ENCODE data around the gene AKT1. TPM values are rescaled to one million over a fixed set of nuclear protein-coding genes. Genes with fewer than 3 reads are reported as not detected.
A peak's percentile ranks its signal among the peaks of the same experiment; 100 is the strongest.

AKT1 gene
- total RNA-seq, 1 donor from 2014 or later: 142 TPM

DNA sequence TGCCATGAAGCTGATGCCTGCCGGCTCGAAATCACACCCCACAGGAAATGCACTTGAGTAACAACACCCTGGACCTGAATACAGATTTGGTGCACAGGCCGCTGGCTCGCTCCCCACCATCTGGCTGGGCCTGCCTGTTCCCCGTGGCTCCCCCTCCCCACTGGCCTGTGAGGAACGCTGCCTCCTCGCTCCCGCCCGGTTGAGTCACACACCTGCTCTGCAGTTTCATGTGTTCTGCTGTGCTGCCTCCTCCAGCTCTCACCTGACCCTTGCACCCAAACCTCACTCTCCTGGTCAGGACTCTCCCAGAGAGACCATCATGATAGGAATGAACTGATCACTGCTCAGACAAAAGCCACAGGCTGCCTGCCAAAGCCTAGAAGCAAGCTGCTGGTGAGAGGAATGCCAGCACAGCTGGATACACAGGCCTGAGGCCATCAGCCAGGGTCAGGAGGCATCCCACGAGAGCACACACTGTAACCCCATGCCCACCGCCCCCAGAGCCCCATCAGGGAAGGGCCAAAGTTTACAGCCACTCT is 46.4 kb downstream of the AKT1 start:
- ATAC-seq: no peak
- intact Hi-C loops (cut with micrococcal nuclease): no loop called here
- peak; percentile 55 for DNase-seq

DNA sequence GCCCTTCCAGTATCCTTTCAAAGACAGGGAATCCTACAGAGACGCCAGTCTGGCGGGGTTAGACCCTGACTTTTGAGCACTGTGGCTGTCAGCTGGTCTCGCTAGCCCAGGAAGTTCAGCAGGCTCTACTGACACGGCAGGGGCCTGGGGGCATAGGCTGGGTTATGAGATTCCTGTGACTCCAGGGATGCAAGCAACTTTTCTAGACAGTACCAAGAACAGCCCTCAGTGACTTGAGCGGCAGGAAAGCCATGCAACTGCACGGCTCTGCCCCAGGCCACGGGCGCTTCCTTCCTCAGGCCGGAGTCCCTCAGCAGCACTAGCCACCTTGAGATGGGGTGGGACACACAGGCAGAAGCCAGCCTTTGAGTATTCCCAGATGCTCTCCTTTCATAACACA is 47.7 kb downstream of the AKT1 start:
- peak; percentile 10 for DNase-seq
- no peak for ATAC-seq
- intact Hi-C loops (cut with micrococcal nuclease): no loop called here

DNA sequence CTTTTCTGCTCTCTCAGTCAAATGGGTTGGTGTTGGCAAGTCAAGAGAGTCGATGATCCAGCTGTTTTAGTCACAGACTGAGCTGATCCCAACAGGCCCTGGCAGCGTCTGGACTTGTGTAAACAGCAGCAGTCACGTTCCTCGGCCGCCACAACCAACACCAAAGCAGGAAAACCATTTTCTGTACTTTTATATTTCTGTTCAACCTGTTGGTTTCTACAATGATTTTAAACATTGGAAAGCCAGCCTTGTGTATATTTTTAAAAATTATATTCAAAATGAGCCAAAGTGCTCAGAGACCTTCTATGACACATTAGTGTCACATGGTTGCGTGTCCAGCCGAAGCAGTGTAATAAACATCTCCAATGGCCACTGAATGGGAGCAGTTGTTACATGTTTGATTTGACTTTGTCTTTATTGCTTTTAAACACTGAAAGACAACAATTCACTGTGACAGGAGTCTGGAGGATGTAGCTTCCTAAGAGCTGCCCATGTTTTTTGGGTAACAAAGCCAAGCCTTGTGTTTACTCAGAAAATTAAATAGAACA is 48.5 kb downstream of the AKT1 start:
- peak; percentile 43 for ATAC-seq
- intact Hi-C loops (cut with micrococcal nuclease): no loop called here
- peak; percentile 55 for DNase-seq

DNA sequence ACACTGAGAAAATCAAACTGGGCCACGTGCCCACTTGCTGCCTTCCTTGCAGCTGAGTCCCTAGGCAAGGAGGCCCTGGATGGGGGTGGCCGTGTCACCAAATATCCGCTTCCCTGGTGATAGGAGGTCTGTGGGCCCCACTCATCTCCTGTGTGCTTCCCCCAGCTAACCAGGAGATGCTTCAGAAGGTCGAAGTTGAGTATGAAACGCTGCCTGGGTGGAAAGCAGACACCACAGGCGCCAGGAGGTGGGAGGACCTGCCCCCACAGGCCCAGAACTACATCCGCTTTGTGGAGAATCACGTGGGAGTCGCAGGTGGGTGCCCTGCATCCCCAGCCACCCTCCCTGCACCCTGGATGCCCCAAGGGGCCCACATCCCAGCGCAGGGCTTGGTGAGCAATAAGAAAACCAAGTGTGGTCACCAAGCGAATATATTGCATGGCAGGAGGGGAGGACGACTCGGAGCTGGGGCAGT is 49.4 kb downstream of the AKT1 start:
- ATAC-seq: no peak
- intact Hi-C loops (cut with micrococcal nuclease): no loop called here
- DNase-seq: peak; percentile 26

DNA sequence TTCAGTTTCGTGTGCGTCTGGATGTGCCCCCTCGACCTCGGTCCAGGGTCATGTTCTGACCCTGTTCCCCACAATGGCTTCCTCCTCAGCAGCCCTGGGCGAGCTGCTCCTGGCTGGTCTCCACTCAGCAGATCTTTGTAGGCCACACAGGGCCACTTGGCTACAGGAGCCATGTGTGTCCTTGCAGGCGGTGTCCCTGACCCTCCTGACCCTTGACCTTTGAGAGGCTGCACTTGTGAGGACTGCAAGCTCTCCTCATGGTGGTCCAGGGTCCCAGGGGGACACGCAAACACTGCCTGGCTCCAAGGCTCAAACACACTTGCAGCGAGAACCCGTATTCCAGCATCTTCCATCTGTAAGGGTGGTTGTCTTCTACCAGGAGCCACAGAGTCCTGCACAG is 50.1 kb downstream of the AKT1 start:
- intact Hi-C loops (cut with micrococcal nuclease): no loop called here
- ATAC-seq: no peak
- peak; percentile 22 for DNase-seq

DNA sequence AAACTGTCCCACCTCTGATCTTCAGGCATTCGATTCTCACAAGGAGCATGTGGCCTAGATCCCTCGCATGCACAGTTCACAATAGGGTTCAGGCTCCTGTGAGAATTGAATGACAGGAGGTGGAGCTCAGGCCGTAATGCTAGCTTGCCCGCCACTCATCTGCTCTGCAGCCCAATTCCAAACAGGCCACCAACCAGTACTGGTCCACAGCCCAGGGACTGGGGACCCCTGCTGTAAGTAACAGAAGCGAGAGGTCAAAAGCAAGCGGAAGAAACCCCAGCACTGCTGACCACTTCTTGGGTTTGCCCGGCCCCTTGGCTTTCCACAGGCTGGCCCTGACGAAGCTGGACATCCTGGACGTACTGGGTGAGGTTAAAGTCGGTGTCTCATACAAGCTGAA is 51.1 kb downstream of the AKT1 start:
- DNase-seq (peak; percentile 18), ATAC-seq (no peak)
- intact Hi-C loops (cut with micrococcal nuclease): no loop called here

DNA sequence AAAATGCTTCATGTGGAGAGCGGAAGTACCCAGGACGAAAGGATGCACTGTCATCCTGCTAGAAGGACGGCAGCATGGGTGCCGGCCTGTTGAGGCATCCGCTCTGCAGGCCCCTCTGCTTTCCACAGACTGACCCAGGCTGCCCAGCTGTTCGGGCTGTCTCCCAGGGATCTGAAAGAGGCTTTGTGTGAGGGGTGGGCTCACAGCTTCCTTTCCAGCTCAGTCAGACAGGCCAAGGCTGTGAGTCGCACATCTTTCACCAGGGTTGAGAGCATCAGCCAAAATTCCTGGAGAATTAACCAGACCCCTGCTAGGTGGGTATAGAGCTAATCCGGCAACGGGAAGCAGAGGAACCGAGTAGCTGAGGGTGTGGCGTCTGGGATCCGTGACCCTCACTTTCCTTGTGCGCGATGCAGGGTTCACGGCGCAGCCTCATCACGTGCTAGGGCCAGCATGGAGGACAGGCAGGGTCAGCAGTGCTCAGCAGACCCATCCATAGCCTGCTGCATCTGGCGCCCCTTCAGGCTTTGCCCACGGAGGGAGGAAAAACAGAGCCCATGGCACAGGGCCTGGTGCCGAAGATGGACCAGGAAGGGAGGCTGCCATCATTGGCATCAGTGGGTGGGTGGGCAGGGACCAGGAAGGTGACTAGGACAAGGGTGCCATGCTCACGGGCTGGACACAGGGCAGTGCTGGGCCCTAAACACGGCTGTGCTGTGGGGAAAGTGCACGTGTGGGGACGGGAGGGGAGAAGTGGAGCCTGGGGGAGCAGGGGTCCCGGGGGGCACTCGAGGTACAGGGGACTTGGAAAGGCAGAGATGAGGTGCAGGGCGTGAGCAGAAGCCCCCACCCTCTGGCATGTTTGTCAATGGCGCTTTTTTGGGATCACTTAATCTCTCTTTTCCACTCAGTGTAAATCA is 51.8 kb downstream of the AKT1 start:
- DNase-seq (peak; percentile 16), ATAC-seq (no peak)
- intact Hi-C loops (cut with micrococcal nuclease): no loop called here

DNA sequence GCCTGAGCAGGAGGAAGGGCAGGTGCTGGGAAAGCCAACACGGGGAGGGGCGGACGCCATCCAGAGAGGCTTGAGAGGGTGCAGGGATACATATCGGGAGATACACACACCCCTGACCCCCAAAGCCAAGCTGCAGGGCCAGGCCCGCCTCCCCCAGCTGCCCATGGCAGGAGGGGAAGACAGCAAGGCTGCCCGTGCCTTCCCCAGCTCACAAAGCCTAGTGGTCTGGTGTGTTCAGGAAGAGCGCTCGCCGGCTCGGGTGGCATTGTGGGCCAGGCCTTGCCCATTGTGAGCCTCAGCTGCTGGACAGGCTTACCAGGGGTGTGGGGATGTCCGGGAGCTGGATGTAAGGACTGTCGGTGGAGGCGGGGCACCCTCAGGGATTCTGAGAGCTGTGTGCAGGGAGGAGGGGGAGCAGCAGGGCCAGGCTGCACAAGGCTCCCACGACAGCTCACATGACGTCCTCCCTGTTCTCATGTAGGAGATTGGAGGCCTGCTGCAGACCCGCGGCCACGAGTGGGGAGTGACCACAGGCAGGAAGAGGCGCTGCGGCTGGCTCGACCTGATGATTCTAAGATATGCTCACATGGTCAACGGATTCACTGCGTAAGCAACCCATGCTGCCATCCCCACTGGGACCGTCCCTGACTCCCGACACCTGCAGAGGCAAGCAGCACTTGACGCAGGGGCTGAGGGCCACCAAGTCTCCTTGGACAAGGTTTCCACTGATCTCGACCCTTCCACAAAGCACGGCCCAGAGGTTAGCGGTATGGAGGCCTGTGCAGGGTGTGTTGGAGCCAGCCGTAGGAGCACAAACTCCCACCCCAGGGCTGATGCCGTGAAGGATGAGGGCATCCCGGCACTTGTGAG is 52.7 kb downstream of the AKT1 start:
- ATAC-seq (no peak), DNase-seq (peak; percentile 18)
- intact Hi-C loops (cut with micrococcal nuclease): no loop called here

DNA sequence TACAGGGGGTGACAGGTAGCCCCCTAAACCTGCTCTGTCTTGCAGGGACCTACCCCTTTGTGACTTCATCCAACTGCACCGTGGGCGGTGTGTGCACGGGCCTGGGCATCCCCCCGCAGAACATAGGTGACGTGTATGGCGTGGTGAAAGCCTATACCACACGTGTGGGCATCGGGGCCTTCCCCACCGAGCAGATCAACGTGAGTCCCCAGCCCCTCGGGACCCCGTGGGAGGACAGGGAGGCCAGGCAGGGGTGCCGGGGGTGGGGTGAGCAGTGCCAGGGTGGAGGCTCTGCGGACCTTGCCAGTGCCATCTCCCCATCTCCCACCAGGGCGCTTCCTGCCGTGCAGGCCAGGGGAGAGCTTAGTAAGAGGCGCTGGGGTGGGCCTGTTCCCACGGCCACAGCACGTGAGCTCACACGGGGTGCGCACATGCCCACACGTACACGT is 53.7 kb downstream of the AKT1 start:
- DNase-seq (peak; percentile 24), ATAC-seq (no peak)
- intact Hi-C loops (cut with micrococcal nuclease): no loop called here

DNA sequence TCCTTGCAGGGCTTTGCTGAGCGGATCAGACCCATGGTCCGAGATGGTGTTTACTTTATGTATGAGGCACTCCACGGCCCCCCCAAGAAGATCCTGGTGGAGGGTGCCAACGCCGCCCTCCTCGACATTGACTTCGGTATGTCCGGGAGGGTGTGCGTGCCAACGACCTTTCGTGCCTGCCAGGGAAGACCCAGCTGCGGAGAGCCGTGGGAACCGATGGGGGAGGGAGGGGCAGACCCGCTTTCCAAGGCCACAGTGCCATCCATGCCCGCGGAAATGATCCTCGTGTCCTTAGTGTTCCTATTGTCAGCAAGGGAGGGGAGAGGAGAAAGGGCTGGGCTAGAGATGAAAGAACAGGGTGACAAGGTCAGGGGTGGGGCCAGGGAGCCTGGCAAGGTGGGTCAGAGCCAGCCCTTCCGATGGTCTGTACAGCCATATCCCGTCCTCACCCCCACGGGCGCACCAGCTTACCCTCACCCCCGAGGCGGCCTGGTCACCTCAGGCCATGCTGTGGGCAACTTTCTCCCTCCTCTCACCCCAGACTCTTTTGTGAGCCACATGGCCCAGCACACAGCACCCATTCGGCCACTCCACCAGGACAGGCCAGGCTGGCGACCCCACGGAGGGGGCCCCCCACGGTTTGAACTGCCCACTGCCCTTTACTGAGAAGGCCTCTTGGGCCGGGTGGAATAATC is 54.3 kb downstream of the AKT1 start:
- ATAC-seq (no peak), DNase-seq (peak; percentile 32)
- intact Hi-C loops (cut with micrococcal nuclease): no loop called here

DNA sequence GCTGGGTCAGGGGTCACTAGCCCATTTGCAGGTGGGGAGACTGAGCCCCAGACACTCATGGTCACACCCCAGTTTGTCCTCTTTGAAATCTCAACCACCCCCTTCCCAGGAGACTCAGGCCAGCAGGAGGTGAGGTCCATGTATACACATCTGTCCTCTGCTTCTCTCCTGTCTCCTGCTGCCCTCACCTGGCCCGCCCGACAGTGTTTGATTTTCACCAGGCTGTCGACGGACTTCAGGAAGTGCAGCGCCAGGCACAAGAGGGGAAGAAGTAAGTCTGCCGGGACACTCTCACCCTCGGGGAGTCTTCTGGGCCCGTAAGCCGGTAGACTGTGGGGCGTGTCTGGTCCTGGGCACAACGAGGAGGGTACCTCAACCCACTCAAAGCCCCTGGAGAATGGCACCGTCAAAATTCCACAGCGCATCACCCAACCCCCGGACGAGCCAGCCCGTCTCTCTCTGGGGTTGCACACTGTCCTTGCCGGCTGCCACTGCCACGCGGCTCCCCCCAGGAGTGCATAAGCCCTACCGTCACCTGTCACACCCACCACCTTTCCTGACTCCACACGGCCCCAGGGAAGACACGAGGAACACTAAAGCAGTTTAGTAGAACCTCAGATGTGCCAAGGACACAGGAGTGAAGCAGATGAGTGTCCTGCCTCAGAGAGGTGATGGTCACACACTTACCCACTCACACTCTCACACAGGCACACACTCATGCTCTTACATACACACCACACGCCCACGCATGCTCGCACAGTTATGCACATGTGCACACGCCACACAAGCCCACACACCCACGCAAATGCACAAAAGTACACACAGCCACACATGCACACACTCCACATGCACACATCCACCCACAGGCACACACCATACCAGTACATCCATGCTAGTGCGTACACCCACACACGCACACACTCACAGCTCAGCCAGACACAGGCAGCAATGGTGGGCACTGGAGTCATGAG is 55.7 kb downstream of the AKT1 start:
- DNase-seq: no peak
- intact Hi-C loops (cut with micrococcal nuclease): no loop called here

DNA sequence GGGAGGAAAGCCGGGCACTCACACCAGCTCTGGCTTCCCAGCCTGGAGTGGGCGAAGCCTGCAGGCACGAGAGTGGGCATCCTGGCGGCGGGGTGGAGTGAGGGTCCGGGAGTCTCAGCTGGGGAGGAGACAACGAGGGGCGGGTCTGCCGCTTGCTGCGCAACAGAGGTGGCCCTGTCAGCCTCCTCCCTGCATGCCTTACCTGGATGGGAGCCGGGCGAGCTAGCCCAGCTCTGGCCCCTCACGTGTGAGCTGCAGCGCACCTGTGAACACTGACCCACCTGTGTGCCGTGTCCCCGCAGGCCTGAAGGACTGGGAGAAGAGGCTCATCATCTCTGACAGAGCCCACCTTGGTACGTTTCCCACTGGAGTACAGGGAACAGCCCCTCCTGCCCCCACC is 56.5 kb downstream of the AKT1 start:
- intact Hi-C loops (cut with micrococcal nuclease): no loop called here
- no peak for DNase-seq
- no peak for ATAC-seq

More for the DNA sequence above, 55.7 kb downstream of the AKT1 start:
- no peak for ATAC-seq

DNA sequence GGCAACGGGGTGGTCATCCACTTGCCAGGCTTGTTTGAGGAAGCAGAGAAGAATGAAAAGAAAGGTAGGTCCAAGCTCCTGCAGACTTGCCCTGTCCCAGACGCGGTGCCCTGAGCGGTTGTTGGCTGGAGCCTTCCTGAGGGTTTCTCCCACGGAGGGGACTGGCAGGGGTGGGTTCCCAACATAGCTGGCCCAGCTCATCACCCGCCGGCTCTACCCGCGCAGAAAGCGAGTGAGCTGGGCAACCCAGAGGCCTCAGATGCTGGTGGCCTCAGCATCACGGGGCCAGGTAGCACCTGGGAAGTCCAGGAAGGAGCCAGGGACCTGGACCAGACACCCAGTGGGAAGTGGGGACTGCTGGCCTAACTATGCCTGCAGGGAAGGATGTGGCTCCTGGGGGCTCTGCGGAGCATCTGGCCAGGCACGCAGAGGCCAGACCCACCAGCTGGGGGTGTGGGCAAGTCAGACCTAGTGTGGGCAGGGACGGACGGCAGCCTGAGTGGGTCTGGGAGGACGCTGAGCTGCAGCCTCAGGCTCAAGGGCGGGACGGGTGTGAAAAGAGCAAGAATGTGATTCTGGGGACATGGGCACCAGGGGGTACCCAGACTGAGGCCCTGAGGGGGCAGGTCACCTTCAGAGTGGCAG is 57.1 kb downstream of the AKT1 start:
- ATAC-seq (no peak), DNase-seq (no peak)
- intact Hi-C loops (cut with micrococcal nuclease): no loop called here

DNA sequence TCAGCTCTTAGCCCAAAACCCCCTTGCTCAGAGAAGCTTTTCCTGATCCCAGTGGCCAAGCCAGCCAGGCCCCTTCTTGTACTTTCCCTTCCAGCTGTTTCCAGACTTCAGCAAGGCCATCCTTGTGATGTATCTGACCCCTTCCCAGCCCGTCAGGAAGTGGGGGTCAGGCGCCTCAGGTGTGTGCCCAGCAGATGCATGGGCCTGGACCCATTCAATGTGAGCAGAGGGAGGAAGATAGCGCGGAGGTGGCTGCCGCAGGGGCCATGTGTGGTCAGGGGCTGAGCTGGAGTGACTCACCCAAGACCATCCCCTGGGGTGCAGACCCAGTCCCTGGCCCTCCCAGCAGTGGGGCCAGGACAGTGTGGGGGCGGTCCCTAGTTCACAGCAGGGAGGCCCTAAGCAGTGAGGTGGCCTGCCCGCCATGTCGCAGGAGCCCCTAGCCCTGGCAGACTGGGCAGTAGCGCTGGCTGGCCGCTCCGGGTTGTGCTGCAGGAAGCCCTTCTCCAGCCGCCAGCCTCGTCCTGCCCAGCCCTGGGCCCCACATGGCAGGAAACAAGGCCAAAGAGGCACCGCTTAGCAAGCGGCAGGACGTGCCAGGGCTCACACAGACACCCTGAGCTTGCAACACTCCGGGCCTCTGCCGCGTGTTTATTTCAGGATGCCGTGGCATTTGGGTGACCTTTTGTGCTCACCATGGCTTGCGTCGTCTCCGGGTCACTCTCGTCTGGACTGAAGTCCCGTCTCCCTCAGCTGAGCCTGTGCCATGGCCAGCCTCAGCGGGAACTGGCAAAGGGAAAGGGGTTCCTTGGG is 59.5 kb downstream of the AKT1 start:
- DNase-seq: peak; percentile 93
- intact Hi-C loops (cut with micrococcal nuclease): no loop called here
- ATAC-seq: peak; percentile 79

DNA sequence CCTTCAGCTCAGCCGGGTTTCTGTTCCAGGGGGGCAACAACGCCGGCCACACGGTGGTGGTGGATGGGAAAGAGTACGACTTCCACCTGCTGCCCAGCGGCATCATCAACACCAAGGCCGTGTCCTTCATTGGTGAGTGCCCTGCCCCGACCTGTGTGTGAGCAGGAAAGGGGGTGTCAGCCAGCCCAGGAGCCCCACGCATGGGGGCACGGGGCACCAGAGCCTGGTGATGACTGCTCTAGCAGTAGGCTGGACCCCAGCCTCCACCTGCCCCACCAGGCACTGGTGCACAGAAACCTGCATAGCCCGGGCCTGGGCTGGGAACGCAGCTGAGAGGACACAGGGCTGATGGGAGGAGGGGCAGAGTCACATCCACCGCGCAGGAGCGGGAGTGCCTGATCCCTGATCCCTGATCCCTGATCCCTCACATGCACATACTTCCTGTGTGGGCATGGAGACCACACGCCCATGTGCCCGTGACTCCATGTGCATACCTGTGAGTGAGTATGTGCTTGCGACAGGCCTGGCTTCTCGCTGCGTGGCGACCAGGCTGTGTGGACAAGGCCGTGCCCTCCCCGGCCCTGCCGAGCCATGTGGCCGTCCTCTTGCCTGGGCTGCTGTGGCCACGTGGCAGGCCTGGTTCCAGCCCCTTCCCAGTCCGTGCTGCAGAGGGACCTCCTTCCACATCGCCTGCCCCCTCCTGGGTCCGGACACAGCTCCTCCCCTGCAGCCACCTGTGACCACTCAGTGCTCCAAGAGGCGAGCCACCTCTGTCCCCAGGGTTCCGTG is 60.4 kb downstream of the AKT1 start:
- DNase-seq (peak; percentile 59), ATAC-seq (peak; percentile 5)
- intact Hi-C loops (cut with micrococcal nuclease): no loop called here

DNA sequence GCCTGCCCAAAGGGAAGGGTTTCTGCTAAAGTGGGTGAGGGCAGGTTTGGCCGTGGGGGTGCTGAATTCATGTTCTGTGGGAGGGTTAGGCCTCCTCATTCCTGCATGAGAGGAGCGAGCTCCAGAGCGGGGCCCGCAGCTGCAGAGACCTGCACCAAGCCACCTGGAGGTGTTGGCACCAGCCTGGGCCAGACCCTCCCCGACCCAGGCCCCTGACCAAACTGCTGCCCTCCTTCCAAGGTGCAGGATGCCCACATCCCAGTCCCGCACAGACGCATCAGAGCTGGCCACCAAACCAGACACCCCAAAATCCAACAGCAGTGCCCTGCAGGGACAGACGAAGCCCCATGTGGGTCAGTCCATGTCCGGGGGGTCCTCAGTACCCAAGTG is 61.0 kb downstream of the AKT1 start:
- no peak for DNase-seq
- no peak for ATAC-seq
- intact Hi-C loops (cut with micrococcal nuclease): no loop called here
